22Rv1 (cell line): ENCODE data around the gene UBALD1.

Source experiments
- CTCF ChIP-seq: fragments of 450-650 bp; IDR thresholded peaks from 2 replicates; pipeline ENCODE4 v1.5.1; 2017; ENCODE audit warnings: mild to moderate bottlenecking
- ZFX ChIP-seq: fragments of 450-650 bp; IDR thresholded peaks from 2 replicates; pipeline ENCODE4 v1.6.1; 2017; ENCODE audit warnings: antibody characterized with exemption, borderline replicate concordance

- TF ChIP-seq CTCF = no peak
- TF ChIP-seq ZFX = no peak
These were observed 53.1 kb downstream of the UBALD1 start for GRCh38 chr16:4561596-4561995.
